NCI-H526 treated with DMSO at 0.1 percent for 48 hours (cell line): ENCODE measurements around the gene NT5C2.
"Not testable (repeated sequence)": the region's sequence is repeated elsewhere in the genome, so short reads cannot be mapped to it uniquely, and the experiment has no call there.

Source experiments
- DNase-seq: peaks from one replicate; lab custom pipeline; 2025; lab: John Stamatoyannopoulos, UW

NT5C2 gene

GRCh38 chr10:103086261-103086660 is 106.8 kb downstream of the NT5C2 start:
- DNase-seq: no peak

DNA sequence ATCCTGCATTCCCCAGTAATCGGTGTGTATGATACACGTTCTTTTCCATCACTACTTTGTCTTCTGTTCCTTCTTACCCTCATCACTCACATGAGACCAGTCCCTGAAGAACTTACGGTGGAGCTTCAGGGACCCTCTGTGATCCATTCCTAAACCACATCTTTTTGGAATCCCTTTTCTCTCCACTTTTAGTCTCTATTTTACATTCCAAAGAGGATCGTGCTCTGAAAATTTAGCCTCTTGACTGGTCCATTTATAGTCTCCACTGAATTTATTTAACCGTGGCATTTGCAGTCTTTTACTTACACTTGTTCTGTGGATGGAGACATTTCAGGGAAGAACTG is 109.1 kb downstream of the NT5C2 start:
- DNase-seq: no peak

GRCh38 chr10:103083266-103083976 is 109.7 kb downstream of the NT5C2 start:
- no peak for DNase-seq

DNA sequence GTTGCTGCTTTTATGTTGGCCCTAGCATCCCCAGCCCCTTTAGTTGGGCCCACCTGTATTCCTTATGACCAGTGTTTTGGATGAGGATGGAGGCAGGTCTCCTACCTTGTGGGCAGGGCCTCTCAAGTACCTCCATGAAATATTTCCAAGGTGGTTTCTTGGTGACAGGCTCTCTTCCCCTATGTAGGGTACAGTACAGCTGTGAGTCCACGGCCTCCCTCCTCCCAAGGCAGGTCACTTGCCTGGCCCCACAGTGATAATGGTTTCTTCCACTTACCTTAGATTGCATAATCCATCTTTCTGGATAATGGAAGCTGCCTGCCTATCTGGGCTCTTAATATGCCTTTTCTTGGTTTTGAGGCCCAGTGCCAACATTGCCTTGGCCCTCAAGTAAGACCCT is 110.4 kb downstream of the NT5C2 start:
- DNase-seq: no peak

- DNase-seq: no peak
Observed at GRCh38 chr10:103080891-103081581, 112.0 kb downstream of the NT5C2 start.

GRCh38 chr10:103079946-103080345 is 113.1 kb downstream of the NT5C2 start:
- DNase-seq: no peak

GRCh38 chr10:103079100-103079499 is 114.0 kb downstream of the NT5C2 start:
- DNase-seq: no peak

DNA sequence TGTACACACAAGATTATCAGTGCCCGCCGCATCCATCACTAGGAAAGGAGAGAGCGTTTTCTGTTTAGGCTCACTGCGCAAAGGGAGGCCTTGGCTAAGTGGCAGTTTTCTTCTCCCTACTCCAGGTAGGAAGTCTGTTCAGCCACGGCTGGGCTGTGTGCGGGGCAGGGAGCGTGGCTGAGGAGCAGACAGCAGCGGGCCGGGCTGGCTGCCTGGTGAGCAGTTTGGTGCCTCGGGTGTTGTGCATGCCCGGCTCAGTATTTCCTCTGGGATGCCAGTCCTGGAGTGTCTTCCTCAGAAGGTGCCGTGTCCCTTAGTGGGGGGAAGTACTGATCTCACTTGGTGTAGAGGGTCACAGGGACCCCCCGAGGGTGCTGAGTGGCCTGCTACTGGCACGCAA is 114.4 kb downstream of the NT5C2 start:
- no peak for DNase-seq

- DNase-seq: no peak
Observed at GRCh38 chr10:103078309-103078615, 114.8 kb downstream of the NT5C2 start.

GRCh38 chr10:103077491-103078308 is 115.4 kb downstream of the NT5C2 start:
- no peak for DNase-seq

- no peak for DNase-seq
Observed at GRCh38 chr10:103077020-103077419, 116.1 kb downstream of the NT5C2 start.

- no peak for DNase-seq
Observed at GRCh38 chr10:103072891-103073290, 120.2 kb downstream of the NT5C2 start.

GRCh38 chr10:103072276-103072675 is 120.8 kb downstream of the NT5C2 start:
- no peak for DNase-seq

GRCh38 chr10:103069453-103070331 is 123.4 kb downstream of the NT5C2 start:
- DNase-seq: peak; percentile 50

DNA sequence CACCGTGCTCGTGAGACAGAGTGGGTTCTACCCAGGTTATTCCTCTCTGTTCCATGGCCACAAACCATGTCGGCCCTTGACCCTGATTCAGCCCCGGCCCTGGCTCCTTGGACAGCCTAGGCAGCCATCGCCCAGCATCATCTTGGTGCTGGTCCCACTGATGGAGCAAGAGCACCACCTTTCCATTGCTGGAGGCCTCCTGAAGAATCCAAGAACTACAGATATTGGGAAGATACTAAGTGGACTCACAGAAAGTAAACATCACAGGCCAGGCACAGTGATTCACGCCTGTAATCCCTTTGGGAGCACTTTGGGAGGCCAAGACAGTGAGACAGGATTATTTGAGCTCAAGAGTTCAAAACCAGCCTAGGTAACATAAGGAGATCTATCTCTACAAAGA is 125.1 kb downstream of the NT5C2 start:
- DNase-seq: no peak

DNA sequence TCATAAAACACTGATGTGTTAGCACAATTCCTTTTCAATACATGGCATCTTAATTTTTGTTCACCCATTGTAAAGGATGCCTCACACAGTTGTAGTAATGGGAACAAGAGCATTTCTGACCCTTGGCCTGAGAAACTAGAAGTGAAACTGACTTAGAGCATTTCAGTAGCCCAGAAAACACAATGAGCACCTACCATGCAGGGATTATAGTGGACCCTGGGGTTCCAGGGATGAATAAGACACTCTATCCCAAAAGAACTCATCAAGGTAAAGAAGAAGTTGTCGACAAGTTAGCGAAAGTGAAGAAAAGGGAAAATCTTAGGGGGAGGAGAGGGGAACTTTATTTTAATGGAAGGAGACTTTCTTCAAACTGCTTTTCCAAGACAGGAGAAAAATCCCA is 125.6 kb downstream of the NT5C2 start:
- DNase-seq: no peak

DNA sequence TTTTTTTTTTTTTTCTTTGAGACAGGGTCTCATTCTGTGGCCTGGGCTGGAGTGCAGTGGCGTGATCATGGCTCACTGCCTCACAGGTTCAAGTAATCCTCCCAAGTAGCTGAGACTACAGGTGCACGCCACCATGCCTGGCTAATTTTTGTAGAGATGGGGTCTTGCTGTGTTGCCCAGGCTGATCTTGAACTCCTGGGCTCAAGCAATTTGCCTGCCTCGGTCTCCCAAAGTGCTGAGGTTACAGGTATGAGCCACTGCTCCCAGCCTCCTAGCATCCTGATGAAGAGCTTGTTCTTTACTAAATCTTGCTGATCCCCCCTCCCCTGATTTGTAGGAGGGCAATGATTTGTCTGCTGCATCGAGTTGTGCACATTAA is 126.0 kb downstream of the NT5C2 start:
- not testable (repeated sequence) for DNase-seq

GRCh38 chr10:103066141-103067098 is 126.7 kb downstream of the NT5C2 start:
- DNase-seq: no peak

DNA sequence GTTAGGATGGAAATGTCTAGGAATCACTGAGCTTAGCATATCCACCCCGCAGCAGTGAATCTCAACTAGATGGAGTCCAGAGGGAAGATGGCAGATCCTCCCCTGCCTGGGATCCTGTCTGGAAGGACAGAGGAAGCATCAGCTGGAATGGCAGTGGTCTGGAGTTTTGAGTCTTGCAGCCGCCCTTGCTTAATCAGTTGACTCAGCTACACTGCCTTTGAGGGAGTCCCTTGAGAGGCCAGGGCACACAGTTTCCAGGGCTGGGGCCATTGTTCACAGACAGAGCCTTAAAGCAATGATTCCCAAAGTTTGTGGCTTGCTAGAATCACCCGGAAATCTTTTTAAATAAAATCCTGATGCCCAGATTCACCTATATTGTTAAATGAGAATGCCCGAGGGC is 128.1 kb downstream of the NT5C2 start:
- no peak for DNase-seq

DNA sequence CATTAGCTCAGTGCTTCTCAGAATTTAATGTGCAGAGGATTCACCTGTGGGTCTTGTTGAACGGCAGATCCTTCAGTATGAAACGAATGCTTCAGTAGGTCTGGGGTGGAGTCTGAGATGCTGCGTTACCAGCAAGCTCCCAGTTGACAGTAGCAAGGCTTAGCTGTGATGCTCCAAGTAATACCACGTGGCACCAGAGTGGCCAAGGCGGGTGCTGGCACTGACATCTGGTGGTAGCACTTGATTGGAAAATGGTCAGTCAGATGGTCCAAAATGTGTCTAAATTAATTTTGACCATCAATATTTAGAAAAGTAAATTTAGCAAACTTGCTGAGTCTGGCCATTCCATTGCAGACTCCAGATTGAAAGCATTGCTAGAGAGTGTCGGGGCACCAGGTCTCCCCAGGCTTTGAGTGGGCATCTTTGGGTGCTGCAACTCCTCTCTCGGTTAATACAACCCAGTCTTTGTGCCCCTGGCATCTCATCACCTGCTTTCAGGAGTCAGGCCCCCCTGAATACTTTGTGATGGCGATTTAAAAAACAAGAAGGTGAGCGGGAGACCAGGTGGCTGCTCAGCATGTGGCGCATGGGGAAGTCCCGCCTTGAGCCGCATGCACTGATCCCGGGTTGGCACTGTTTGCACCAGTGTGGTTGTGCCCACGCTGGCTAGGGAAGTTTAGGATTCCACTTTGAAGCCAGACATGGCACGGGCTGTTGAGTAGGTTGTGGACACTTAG is 130.1 kb downstream of the NT5C2 start:
- DNase-seq: peak; percentile 22
